Measurements from ENCODE around the gene BATF3.

The BATF3 gene

GRCh38 chr1:212710566-212710965, 10.9 kb upstream of the BATF3 start:
- DNase-seq = no peak

DNA sequence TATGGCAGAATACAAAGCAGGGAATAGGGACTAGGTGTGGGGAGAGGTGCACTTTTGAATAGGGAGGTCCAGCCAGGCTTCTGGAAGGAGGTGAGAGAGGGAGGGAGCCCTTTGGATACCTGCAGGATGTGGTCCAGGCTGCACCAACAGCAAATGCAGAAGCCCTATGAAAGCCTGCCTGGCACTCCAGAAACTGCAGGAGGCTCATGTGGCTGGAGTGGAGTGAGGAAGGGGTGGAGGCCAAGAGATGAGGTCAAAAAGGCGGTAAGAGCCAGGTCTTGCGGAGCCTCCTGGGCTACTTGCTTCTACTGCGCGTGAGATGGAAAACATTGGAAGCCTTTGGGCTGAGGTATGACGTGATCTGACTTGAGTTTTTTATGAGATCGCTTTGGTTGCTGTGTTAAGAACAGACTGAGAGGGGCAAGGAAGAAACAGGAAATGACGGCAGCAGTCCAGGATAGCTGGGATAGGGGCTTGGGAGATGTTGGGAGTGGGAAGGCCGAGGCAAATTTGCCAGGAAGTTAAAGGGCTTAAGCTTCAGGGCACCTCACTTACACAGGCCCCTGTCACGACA, 4.4 kb upstream of the BATF3 start:
- DNase-seq = no peak

DNA sequence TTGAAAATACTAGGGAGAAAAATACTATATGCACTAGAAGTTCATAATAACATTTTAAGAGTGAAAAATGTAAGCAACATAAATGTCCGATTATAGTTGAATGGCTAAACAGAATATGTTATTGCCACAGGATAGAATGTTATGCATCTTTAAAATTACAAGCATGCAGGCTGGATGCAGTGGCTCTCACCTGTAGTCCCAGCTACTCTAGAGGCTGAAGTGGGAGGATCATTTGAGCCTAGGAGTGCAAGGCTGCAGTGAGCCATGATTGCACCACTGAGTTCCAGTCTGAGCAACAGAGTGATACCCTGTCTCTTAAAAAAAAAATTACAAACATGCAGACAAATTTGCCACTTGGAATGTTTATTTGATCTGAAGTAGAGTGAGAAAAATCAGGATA, 3.0 kb upstream of the BATF3 start:
- no peak for DNase-seq

- no peak for DNase-seq
Observed at GRCh38 chr1:212701910-212702309, 2.3 kb upstream of the BATF3 start.

DNA sequence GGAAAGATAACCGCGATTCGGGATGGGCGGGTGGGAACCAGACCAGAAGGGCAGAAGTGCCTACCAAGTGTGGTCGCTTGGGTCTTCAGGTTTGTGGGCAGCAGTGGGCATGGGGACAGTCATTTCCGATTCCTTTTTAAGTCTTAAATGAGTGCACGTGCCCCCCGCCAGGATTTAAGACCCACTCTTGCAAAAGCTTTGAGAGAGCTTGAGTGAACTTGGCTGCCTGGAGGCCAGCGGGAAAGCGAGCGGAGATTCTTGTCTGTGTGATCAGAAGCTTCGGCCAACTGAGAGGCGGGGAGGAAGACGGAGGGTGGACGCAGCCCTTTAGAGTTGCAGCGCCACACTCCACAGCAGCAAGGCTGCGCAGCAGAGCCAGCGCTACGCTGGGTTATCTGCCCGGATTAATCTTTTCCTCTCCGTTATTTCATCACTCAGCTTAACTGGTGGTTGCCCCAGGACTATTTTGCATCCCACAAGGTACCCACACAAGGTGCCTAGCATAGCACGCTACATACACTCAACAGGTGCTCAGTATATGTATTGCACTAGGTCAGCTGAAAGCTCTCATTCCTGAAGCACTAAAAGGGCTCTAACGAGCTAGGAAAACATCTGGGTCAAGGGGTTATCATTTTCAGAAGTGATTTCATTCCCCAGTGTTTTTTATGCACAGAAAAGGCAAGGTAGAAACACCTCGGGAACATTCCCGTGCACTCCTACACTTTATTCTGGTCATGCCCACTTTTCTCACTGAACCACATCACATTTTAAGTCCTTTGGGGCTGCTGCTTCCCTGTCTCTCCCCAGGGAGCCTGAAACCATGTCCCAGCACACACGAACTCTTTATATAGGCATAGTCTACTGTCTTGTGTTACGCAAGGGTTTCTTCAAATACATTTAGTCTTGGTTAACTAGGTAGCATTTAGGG, 1.5 kb upstream of the BATF3 start:
- DNase-seq = peak in 28 of 56 donors; percentile 8 to 56 (median 27)

GRCh38 chr1:212700223-212700891, 717 bp upstream of the BATF3 start:
- DNase-seq = peak in 23 of 56 donors; percentile 9 to 75 (median 43)

DNA sequence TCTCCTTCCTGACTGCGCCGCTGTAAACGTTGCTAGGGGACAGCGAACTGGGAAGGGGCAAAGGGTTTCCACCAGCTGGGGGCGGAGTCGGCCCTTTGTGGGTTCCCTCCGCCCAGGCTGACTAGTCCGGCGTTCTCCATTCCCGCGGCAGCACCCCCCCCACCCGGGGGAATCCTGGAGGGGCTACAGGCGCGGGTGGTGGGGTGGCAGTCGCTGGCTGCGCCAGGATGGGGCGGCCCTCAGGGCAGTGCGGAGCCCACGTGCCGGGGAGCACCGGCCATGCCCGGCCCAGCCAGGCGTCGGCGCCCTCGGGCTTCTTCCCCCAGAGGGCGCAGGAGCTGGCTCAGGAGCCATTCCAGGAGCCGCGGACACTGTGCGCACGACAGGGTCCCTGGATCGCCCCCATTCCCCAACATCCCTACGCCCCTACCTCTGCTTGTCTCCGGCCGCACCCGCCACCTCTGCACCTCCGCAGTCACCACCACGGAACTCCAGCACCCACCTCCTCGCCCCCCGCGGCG, 476 bp downstream of the BATF3 start:
- DNase-seq = peak in 11 of 56 donors; percentile 8 to 53 (median 31)

DNA sequence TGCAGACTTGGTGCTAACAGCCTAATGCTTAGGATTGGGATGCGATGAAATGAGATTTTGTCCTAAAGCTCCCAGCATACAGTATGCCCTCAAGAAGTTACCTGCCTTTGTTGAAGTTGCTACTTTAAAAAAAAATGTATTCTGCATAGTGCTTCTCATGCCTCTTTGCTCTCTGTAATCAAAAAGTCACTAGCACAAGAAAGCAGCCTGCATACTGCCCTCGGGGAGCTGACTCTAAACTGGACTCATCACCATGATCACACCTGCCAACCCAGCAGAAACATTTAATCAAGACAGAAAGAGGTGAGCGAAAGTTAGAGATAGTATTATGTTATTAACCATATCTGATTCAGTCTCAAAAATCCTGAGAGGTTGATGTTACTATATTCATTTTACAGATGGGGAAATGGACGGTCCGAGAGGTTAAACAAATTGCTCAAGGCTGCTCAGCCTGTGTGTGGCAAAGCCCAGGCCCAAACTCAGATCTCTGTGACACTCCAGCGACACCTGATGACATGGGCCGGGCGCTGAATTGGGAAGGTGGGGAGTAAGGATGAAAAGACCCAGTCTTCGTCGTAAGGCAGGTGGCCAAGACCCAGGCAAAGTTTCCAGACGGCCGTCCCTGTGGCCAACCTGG, 1.1 kb downstream of the BATF3 start:
- DNase-seq = peak in 1 of 56 donors; percentile 6

DNA sequence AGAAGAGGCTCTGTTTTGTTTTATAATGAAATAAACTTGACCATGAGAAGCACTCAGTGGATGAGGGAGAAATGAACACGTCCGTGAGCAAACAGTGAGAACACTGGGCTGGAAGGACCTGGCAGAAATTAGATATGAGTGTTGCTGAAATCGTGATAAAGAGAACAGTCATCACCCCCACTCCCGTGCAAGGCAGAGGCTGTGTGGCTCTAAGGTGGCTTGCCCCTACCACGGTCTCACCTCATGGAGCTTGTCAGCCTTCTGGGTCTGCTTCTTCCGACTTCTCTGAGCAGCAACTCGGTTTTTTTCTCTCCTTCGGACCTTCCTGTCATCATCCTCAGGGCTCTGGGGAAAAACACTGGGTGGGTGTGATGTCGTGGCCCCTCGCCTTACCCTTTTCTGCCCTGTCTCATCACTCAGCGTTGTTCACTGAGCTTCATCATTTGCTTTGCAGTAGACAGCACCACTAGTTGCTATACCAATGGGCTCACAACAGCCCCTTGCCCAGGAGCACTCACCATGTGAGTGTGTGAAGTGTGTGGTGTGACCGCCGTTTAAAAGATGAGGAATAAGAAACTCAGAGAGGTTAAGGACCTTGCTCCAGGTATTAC, 2.8 kb downstream of the BATF3 start:
- DNase-seq = no peak

- DNase-seq = no peak
Observed at GRCh38 chr1:212692774-212693644, 6.6 kb downstream of the BATF3 start.

GRCh38 chr1:212691561-212692071, 8.0 kb downstream of the BATF3 start:
- DNase-seq = no peak

GRCh38 chr1:212690816-212691403, 8.7 kb downstream of the BATF3 start:
- DNase-seq = no peak

GRCh38 chr1:212689758-212690529, 9.7 kb downstream of the BATF3 start:
- no peak for DNase-seq

DNA sequence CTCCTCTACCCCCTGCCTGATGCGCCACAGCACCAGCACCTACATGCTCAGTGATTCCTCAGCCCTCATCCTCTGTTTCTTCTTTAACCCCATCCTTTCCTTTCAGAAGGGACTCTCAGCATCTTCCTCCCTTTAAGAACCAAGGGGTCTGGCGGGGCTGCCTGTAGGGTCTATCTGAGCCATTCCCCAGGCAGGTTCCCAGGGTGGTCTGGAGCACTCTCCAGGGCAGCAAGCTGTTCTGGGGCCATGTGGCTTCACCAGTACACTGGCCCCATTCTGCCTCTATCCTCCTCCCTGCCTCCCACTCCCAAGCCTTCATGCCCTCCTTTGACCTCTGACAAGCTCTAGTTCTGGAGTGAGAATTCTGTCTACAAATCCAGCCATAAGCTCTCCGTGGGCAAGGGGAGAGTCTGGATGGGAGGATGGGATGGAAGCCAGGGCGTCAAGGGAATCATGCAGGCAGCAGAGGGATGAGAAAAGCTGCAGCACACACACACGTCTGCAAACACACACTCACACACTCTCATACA, 10.4 kb downstream of the BATF3 start:
- no peak for DNase-seq

DNA sequence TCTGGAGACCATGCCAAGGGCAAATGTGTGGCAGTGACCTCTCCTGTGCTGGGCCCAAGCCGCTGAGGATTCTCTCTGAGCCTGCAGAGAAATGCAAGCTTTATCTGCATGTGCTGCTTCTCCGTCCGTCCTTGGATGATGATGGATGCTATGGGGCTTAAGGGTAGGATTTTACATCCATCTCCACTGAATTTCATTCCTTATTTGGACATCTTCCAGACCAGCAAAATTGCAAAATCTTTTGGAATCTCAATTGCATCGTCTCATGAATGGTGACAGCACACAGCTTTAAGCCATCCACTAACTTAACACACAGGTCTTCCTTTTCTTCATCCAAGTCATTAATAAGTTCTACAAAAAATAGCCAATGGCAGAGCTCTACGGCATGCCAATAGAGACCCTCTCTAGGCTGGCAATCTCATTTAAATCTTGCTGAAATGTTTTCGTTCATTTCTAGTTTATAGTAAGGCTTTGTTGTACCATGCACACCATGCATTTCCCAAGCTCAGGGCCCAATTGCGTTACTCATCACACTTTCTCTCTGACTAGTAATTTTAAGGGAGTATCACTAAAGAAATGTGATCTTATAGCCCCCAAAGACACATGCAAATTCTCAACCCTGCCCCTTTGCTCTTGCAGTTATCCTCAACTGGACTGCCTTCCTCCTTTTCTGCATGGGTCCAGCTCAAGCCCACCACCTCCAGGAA, 11.1 kb downstream of the BATF3 start:
- no peak for DNase-seq

DNA sequence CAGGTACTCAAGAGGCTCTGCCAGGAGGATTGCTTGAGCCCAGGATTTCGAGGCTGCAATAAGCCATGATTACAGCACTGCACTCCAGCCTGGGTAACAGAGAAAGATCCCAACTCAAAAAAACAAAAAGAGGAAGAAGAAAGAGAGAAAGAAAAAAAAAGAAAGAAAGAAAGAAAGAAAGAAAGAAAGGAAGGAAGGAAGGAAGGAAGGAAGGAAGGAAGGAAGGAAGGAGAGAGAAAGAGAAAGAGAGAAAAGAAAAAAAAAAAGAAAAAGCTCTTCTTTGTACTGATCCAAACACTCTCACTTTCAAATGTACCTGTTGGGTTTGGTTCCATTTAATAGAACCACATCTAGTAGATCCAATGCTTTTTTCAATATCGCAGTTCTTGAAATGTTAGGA, 11.8 kb downstream of the BATF3 start:
- no peak for DNase-seq

DNA sequence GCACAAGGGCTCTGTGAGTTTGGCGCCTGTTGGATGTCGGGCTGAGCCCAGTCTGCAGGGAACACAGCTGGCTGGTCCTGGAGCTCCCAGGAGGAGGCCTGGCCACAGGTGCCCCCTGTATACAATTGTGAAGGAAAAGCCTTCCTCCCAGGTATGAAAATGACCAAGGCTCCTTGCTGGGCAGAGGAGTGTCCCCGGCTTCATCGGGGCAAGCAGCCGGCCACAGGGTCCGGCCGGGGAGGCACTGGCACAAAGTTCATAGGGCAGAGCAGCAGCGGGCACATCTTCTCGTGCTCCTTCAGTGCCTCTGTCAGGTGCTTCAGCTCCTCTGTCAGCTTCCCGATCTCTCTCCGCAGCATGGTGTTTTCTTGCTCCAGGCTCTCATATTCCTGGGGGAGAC, 13.0 kb downstream of the BATF3 start:
- no peak for DNase-seq

- DNase-seq = no peak
Observed at GRCh38 chr1:212686069-212686468, 13.6 kb downstream of the BATF3 start.
